Activated B cell treated with CpG ODN at 0.5 μM for 24 hours (primary cell): ENCODE results near the gene LAMA3. TPM values are rescaled to one million over a fixed set of nuclear protein-coding genes. Genes with fewer than 3 reads are reported as not detected.

ENCODE experiments used
- ATAC-seq: fragments of 200-7000 bp; cut with Tn5 transposase; one replicate; pipeline ENCODE4 v1.10.0; 2021; ENCODE audit warnings: low read depth, mild to moderate bottlenecking, moderate library complexity
- CTCF ChIA-PET: fragments of 350-600 bp; sonication (Branson Sonifier 250); formaldehyde crosslinking; loops from one replicate; lab custom pipeline; 2021; ENCODE audit warnings: antibody characterized with exemption; lab: Charles Lee
- POLR2A ChIA-PET: fragments of 350-600 bp; sonication (Branson Sonifier 250); formaldehyde crosslinking; loops from one replicate; lab custom pipeline; 2021; ENCODE audit warnings: antibody characterized with exemption; lab: Charles Lee
- DNase-seq: peaks from one replicate; pipeline ENCODE4 v3.0.0; 2022
- H3K27ac Mint-ChIP-seq: one replicate; pipeline ENCODE4 v1.8.0; 2020; ENCODE audit warnings: mixed read lengths
- H3K27me3 Mint-ChIP-seq: one replicate; pipeline ENCODE4 v1.8.0; 2021; ENCODE audit warnings: mixed read lengths
- H3K36me3 Mint-ChIP-seq: one replicate; pipeline ENCODE4 v1.8.0; 2021; ENCODE audit warnings: low read depth, mixed read lengths
- H3K4me1 Mint-ChIP-seq: one replicate; pipeline ENCODE4 v1.8.0; 2021; ENCODE audit warnings: mixed read lengths
- H3K4me3 Mint-ChIP-seq: one replicate; pipeline ENCODE4 v1.8.0; 2020; ENCODE audit warnings: mild to moderate bottlenecking, mixed read lengths
- H3K9me3 Mint-ChIP-seq: one replicate; pipeline ENCODE4 v1.8.0; 2020; ENCODE audit warnings: mixed read lengths
- intact Hi-C: fragments of 100-400 bp; cut with micrococcal nuclease; formaldehyde crosslinking; loops from one replicate; pipeline ENCODE4 v1.15.1; 2024
- total RNA-seq: library from RNA; stranded (reverse); gene quantifications from 2 replicates; pipeline ENCODE4 v1.2.3, GENCODE V29; 2022
- TF ChIP-seq, protein P1 (sequence below): fragments of 200-600 bp; IDR thresholded peaks from one replicate; pipeline ENCODE4 v1.8.0; 2022; ENCODE audit warnings: antibody characterized with exemption, mild to moderate bottlenecking

Gene LAMA3
- total RNA-seq, 1 donor from 2014 or later: not detected

DNA sequence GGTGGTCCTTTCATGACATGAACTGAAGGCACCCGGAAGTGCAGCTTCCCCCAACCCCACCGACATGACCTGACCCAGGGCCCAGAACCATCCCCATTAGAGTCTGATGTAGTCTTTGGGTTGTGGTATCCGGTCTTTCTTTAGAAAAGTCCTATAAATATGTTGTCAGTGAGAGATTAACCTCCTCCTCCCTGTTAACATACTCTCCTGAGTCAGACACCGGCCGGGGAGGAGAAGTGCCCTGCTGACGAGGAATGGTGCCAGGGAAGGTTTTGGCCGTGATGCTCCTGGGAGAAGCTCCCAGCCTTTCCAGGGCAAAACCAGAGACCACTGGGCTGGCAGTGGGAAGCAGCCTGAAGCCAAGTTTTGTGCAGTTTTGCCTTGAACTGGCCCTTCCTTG lies 109.0 kb downstream of the LAMA3 start:
- no peak for ATAC-seq
- Mint-ChIP-seq H3K4me1 (no peaks in the 10 kb centered on the region), H3K27me3 (peaks cover 15% of the 10 kb centered on the region), H3K4me3 (no peak overlapping the region), H3K9me3 (peaks cover 3% of the 10 kb centered on the region), H3K27ac (no peak overlapping the region), H3K36me3 (no peaks in the 10 kb centered on the region)
- CTCF ChIA-PET: no interaction called here
- POLR2A ChIA-PET: no interaction called here
- DNase-seq: no peak
- TF ChIP-seq, protein P1, sequence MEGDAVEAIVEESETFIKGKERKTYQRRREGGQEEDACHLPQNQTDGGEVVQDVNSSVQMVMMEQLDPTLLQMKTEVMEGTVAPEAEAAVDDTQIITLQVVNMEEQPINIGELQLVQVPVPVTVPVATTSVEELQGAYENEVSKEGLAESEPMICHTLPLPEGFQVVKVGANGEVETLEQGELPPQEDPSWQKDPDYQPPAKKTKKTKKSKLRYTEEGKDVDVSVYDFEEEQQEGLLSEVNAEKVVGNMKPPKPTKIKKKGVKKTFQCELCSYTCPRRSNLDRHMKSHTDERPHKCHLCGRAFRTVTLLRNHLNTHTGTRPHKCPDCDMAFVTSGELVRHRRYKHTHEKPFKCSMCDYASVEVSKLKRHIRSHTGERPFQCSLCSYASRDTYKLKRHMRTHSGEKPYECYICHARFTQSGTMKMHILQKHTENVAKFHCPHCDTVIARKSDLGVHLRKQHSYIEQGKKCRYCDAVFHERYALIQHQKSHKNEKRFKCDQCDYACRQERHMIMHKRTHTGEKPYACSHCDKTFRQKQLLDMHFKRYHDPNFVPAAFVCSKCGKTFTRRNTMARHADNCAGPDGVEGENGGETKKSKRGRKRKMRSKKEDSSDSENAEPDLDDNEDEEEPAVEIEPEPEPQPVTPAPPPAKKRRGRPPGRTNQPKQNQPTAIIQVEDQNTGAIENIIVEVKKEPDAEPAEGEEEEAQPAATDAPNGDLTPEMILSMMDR: no peak
- intact Hi-C loops: no loop called here

DNA sequence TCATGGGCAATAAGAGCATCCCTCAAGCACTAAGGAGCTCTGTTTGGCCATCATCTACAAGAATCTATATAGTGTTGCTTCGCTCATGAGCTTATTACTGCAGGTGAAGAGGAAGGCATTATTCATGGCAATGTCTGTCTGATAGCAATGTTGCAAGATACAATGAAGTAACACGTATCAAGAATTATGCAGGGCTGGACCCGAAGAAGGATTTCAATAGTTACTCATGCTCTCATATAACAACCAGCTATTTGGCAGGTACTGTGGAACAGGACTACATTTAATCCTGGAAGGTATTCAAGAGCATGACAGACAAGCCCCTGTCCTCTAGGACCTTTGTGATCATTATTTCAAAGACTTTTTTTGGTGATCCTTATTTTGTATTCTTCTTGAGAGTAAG lies 109.6 kb downstream of the LAMA3 start:
- H3K9me3 Mint-ChIP-seq: peaks cover 3% of the 10 kb centered on the region
- ATAC-seq (no peak), DNase-seq (no peak)
- CTCF ChIA-PET: no interaction called here
- intact Hi-C loops: no loop called here
- H3K27me3 Mint-ChIP-seq: peaks cover 15% of the 10 kb centered on the region
- H3K4me3 Mint-ChIP-seq: no peak overlapping the region
- TF ChIP-seq, protein P1: no peak
- H3K4me1 Mint-ChIP-seq: no peaks in the 10 kb centered on the region
- H3K36me3 Mint-ChIP-seq: no peaks in the 10 kb centered on the region
- H3K27ac Mint-ChIP-seq: no peak overlapping the region
- POLR2A ChIA-PET: no interaction called here

DNA sequence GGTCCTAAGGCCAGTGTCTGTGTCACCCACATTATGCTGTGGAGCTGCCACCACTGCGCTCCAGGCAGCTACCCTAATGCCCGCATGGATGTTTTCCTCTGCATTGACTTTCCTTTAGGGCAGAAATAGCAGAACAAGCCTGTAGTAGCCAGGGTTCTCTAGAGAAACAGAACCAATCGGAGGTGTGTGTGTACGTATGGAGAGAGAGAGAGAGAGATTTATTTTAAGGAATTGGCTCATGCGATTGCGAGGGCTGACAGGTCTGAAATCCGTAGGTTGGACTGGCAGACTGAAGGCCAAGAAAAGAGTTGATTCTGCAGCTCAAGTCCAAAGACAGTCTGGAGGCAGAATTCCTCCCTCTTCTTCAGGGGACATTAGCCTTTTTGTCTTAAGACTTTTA lies 110.3 kb downstream of the LAMA3 start:
- CTCF ChIA-PET: no interaction called here
- Mint-ChIP-seq H3K36me3 (no peaks in the 10 kb centered on the region), H3K27me3 (peaks cover 15% of the 10 kb centered on the region), H3K4me3 (no peak overlapping the region), H3K9me3 (peaks cover 3% of the 10 kb centered on the region), H3K27ac (no peak overlapping the region), H3K4me1 (no peaks in the 10 kb centered on the region)
- POLR2A ChIA-PET: no interaction called here
- intact Hi-C loops: no loop called here
- TF ChIP-seq, protein P1: no peak
- DNase-seq (no peak), ATAC-seq (no peak)

DNA sequence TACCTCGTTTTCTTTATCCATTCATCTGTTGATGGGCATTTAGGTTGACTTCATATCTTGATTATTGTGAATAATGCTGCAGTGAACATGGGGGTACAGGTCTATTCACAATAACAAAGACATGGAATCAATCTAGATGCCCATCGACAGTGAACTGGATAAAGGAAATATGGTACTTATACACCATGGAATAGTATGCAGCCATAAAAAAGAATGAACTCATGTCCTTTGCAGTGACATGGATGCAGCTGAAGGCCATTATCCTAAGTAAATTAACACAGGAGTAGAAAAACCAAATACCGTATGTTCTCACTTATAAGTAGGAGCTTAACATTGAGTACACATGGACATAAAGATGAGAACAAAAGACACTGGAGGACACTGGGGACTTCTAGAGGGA lies 111.6 kb downstream of the LAMA3 start:
- DNase-seq (no peak), ATAC-seq (no peak)
- H3K9me3 Mint-ChIP-seq: peaks cover 3% of the 10 kb centered on the region
- TF ChIP-seq, protein P1: no peak
- no peak overlapping the region for H3K4me3 Mint-ChIP-seq
- ChIA-PET CTCF (no interaction called here), POLR2A (no interaction called here)
- H3K27me3 Mint-ChIP-seq: peaks cover 17% of the 10 kb centered on the region
- intact Hi-C loops: no loop called here
- no peaks in the 10 kb centered on the region for H3K36me3 Mint-ChIP-seq
- no peak overlapping the region for H3K27ac Mint-ChIP-seq
- H3K4me1 Mint-ChIP-seq: no peaks in the 10 kb centered on the region

DNA sequence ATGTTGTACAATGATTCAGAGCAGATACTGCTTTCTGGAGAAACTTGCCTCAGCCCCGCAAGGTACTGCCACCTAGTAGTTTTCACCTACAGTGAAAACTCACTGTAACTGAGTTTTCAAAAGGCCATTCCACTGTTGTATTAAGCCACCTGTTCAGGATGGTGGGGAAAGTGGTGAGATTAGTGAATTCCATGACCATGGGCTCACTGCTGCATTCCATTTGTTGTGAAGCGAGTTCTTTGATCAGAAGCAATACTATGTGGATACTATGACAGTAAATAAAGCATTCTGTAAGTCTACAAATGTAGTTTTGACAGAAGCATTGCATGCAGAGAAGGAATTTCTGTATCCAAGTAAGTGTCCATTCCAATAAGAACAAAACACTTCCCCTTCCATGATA lies 113.6 kb downstream of the LAMA3 start:
- CTCF ChIA-PET: no interaction called here
- Mint-ChIP-seq H3K27me3 (peaks cover 25% of the 10 kb centered on the region), H3K4me1 (no peaks in the 10 kb centered on the region), H3K4me3 (no peak overlapping the region), H3K36me3 (no peaks in the 10 kb centered on the region), H3K9me3 (peaks cover 6% of the 10 kb centered on the region), H3K27ac (no peak overlapping the region)
- no peak for DNase-seq
- intact Hi-C loops: no loop called here
- POLR2A ChIA-PET: no interaction called here
- TF ChIP-seq, protein P1: no peak
- no peak for ATAC-seq
